Measurements from ENCODE around the gene ARHGDIB.

ARHGDIB gene

DNA sequence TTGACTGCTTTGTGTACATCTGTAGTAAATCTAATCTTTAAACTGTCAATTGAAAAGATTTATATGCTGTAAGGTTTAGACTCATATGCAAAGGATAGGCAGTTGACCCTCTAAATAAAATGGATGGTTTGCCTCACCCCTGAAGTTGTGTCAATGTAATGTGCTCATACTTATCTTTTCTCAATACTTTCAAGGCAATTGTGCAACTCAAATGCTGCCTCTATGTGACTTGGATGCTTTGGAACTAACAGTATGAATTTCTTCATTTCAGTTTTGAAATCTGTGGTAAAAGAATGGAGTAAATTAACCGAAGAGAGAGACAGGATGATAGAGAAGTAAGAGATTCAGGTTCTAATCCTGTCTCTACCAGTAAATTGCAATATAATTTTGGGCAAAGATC, 21.2 kb upstream of the ARHGDIB start:
- no peak for DNase-seq

GRCh38 chr12:14981049-14981448, 19.6 kb upstream of the ARHGDIB start:
- peak; percentile 35 to 49 for DNase-seq

GRCh38 chr12:14979468-14979867, 18.1 kb upstream of the ARHGDIB start:
- no peak for DNase-seq

DNA sequence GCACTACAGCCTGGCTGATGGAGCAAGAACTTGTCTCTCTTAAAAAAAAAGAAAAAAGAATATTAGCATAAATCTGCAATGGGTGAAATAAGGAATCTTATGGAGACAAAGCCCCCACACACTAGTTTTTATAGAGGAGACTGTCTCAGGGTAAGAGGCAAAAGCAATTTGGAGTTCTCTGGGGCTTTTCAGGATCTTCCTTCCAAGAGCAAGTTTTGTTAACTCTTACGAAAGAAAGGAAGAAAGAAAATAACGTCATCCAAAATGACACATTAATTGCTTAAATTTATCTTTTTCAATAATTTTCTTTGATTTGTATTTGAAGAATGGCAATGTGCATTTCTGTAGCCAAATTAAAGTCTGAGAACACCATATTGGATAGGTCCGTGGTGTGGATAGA, 15.3 kb upstream of the ARHGDIB start:
- no peak for DNase-seq

GRCh38 chr12:14975457-14975856, 14.1 kb upstream of the ARHGDIB start:
- no peak for DNase-seq

- DNase-seq = no peak
Measured at GRCh38 chr12:14974633-14975032, 13.2 kb upstream of the ARHGDIB start.

- DNase-seq = no peak
Measured at GRCh38 chr12:14972816-14973215, 11.4 kb upstream of the ARHGDIB start, which contains the start of gene PDE6H. TSS of gene PDE6H (plus strand) at chr12:14973042. CDS start at chr12:14978013, 4,971 bp downstream.

DNA sequence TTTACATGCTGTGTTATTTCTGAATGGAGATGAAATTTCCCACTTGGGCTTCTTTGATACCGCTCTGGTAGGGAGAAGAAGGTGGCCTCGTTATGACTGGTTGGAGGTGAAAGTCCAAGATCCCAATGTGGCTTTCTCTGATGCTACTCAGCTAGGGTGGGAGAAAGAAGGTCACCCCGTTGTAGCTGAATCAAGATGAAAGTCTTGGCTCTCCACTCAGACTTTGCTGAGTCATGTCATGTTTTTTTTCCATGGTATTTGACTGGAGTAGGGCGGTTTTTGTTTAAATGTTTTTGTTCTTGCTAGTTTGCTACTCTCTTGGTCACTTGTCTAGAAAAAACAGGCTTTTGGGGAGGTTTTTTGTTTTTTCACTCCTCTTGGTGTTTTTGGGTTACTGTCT, 9.1 kb upstream of the ARHGDIB start:
- no peak for DNase-seq

GRCh38 chr12:14968478-14968877, 7.1 kb upstream of the ARHGDIB start:
- no peak for DNase-seq

DNA sequence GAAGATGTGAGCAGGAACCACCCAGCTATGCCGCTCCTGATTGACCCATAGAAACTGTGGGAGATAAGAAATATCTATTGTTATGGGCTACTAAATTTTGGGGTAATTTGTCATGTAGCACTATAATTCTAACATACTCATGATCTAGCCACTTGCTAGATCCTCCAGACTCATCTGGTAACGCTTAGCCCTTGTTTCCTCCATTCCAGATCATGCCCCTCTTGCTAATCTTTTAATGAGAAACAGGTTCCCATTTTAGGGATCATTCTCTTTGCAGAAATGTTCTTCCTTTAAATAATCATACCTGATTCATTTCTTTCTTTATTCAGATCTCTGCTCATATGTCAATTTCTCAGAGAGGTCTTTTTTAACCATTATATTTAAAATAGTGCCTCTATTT, 3.8 kb upstream of the ARHGDIB start:
- no peak for DNase-seq

GRCh38 chr12:14964406-14964805, 3.0 kb upstream of the ARHGDIB start:
- no peak for DNase-seq

GRCh38 chr12:14963520-14963919, 2.1 kb upstream of the ARHGDIB start:
- DNase-seq = no peak

GRCh38 chr12:14962797-14963196, 1.4 kb upstream of the ARHGDIB start:
- no peak for DNase-seq

DNA sequence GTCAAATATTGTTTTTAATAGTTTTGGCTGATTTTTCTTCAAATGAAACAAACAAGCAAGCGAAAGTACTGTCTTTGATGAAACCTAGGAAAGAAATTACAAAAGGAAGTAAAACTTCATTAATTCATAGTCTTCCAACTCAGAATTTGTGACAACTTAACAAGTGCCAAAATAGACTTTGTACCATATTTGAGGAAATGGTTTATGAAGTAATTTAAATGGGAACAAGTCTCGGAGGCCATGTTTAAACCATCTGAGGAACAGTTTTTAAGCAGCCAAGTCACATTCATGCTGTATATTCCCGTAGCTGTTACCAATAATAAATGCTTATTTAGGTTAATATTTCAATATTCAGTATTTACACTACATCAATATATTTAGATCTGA, 745 bp upstream of the ARHGDIB start:
- no peak for DNase-seq

DNA sequence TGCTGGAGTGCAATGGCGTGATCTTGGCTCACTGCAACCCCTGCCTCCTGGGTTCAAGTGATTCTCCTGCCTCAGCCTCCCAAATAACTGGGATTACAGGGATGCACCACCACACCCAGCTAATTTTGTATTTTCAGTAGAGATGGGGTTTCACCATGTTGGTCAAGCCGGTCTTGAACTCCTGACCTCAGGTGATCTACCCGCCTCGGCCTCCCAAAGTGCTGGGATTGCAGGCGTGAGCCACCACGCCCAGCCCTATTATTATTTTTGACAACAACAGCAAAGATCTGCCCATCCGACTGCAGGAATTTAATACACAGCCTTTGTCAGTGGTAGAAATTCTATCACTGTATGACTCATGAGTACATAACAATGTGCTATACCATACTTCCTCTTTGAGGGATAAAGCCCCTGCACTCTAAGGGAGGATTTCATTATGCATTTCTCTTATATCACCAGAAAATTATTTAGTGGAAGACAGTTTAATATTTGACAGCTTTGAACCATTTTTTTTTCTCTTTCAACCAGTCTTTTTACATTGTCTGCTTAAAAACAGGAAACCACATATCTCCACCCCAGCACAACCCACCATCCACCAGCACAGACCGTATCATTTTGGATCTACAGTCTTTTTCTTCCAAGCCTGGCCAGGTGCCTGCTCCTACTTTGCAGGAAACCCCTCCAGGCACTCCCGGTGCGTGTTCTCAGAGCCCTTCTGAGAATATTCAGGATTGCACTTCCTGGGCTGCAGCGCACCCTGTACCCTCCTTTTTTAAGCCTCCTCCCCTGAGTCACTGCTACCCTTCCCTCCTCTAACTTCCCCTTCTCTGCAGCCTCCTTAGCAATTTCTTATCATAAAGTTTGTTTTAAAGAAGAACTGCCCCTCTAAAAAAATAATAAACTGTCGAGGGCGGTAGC, 594 bp downstream of the ARHGDIB start:
- DNase-seq = peak; percentile 59 to 96

GRCh38 chr12:14959916-14960496, 1.4 kb downstream of the ARHGDIB start:
- no peak for DNase-seq

GRCh38 chr12:14959463-14959862, 1.9 kb downstream of the ARHGDIB start:
- DNase-seq = peak in 1 of 2 donors; percentile 54

- no peak for DNase-seq
Measured at GRCh38 chr12:14959126-14959440, 2.3 kb downstream of the ARHGDIB start.

DNA sequence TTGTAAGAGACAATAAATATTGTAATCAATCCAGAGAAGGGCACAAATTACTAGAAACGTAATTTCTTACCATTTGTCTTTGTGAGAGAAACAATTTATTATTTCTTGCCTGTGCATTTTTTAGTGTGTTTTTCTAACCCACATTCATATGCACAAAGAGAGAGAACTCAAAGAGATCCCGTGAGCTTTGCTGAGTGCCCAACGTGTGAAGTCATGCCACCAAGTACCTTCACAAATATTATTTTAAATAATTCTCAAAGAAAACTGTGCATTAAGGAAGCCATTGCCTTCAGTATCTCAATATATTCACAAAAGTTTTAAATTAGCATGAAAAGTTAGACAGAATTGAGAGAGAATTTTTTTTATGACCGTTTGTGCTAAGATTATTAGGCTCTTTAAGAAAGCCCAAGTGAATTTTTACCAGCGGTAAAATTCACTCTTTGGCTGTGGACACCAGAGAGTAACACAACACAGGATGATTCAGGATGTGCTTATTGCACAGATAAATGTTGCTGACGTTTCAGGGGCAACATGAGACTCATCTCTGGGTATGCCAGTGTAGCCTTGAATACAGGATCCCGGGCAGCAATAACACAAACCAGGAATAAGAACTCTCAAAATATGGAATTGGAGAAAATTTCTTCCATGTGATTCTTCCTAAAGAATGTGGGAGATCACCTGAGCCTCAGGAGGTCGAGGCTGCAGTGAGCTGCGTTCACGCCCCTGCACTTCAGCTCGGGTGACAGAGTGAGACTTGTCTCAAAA, 2.9 kb downstream of the ARHGDIB start:
- no peak for DNase-seq

- no peak for DNase-seq
Measured at GRCh38 chr12:14957551-14958168, 3.7 kb downstream of the ARHGDIB start.

- no peak for DNase-seq
Measured at GRCh38 chr12:14956905-14957304, 4.5 kb downstream of the ARHGDIB start.

GRCh38 chr12:14956024-14956891, 5.1 kb downstream of the ARHGDIB start:
- peak in 1 of 2 donors; percentile 85 for DNase-seq

Measured in bone marrow (tissue), 2 donors.